Thyroid gland (tissue), 4 donors: Measurements from ENCODE around the gene UBE2G1.

Experiments used
- CTCF ChIP-seq, 6 experiments: fragments of 200-600 bp in 3 of 6; fragments of 450-650 bp in 3 of 6; sonication (generic) in 3 of 6; IDR thresholded peaks; one replicate each; pipeline ENCODE4 v1.5.1; 2016 to 2019; ENCODE audit warnings: antibody characterized with exemption in 6 of 6, mild to moderate bottlenecking in 2 of 6, inconsistent platforms in 1 of 6, moderate library complexity in 1 of 6
- POLR2A ChIP-seq, 2 donors: fragments of 450-650 bp; IDR thresholded peaks; one replicate each; pipeline ENCODE4 v1.6.1; 2017; ENCODE audit warnings: antibody characterized with exemption in 2 of 2, mild to moderate bottlenecking in 2 of 2, moderate library complexity in 1 of 2

DNA sequence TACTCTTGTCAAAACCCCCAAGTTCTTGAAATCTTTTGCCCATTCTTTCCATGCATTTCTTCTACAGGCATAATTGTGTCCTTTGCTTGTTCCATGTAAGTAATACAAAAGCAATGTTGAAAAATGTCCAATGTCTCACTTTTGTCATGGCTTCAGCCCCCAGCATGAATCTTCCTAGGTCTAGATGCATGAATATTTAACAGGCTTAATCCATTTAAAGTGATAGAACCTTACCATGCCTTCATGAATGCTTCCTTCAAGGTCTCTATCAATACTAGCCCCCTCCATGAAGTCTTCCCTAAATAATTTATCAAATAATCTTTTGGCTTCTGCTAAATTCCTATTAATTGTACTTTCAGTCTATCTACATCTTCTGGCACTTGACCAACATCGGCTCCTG lies 56.6 kb downstream of the UBE2G1 start:
- no peak for TF ChIP-seq CTCF (IDR thresholded peaks at IDR 0.05)
- no peak for TF ChIP-seq POLR2A (IDR thresholded peaks at IDR 0.05)
